Suppressor macrophage treated with lipopolysaccharide for 1 hour (primary cell): ENCODE data around the gene FXR1.
"Not testable (repeated sequence)": the region's sequence is repeated elsewhere in the genome, so short reads cannot be mapped to it uniquely, and the experiment has no call there.

Experiments used
- DNase-seq, 3 donors: peaks; one replicate each; pipeline ENCODE4 v3.0.0-alpha.2; 2020 to 2022

FXR1 gene

GRCh38 chr3:180940826-180941225 lies 28.4 kb downstream of the FXR1 start:
- DNase-seq = no peak

GRCh38 chr3:180947761-180948390 lies 35.4 kb downstream of the FXR1 start:
- DNase-seq = peak; percentile 10 to 40 (median 19)

- no peak for DNase-seq
Measured at GRCh38 chr3:180959691-180960090, 47.2 kb downstream of the FXR1 start.

- DNase-seq = no peak
Measured at GRCh38 chr3:180961087-180961486, 48.6 kb downstream of the FXR1 start.

- no peak for DNase-seq
Measured at GRCh38 chr3:180961552-180961951, 49.1 kb downstream of the FXR1 start.

GRCh38 chr3:180962530-180962929 lies 50.1 kb downstream of the FXR1 start:
- no peak for DNase-seq

GRCh38 chr3:180970931-180971330 lies 58.5 kb downstream of the FXR1 start:
- DNase-seq = no peak

GRCh38 chr3:180973543-180973942 lies 61.1 kb downstream of the FXR1 start:
- DNase-seq = no peak

- DNase-seq = no peak
Measured at GRCh38 chr3:180974286-180974685, 61.8 kb downstream of the FXR1 start.

GRCh38 chr3:180977498-180977897 lies 65.0 kb downstream of the FXR1 start:
- no peak for DNase-seq

- DNase-seq = no peak
Measured at GRCh38 chr3:180979961-180980360, 67.5 kb downstream of the FXR1 start.

- no peak for DNase-seq
Measured at GRCh38 chr3:180980611-180981010, 68.1 kb downstream of the FXR1 start.

GRCh38 chr3:180981912-180982311 lies 69.4 kb downstream of the FXR1 start:
- DNase-seq = no peak

GRCh38 chr3:180983136-180983535 lies 70.7 kb downstream of the FXR1 start:
- no peak for DNase-seq

- not testable (repeated sequence) for DNase-seq
Measured at GRCh38 chr3:180986366-180986765, 73.9 kb downstream of the FXR1 start.

- no peak for DNase-seq
Measured at GRCh38 chr3:180987344-180987743, 74.9 kb downstream of the FXR1 start.

GRCh38 chr3:180989291-180990163 lies 77.1 kb downstream of the FXR1 start, which contains the start of gene DNAJC19:
Gene DNAJC19 (minus strand): TSS chr3:180989736. CDS start chr3:180989602, 134 bp downstream.
- peak; percentile 95 to 97 (median 96) for DNase-seq

GRCh38 chr3:180990505-180990904 lies 78.0 kb downstream of the FXR1 start:
- no peak for DNase-seq

- no peak for DNase-seq
Measured at GRCh38 chr3:180996415-180996932, 84.0 kb downstream of the FXR1 start.

- DNase-seq = not testable (repeated sequence)
Measured at GRCh38 chr3:181002331-181002730, 89.9 kb downstream of the FXR1 start.

GRCh38 chr3:181003469-181003868 lies 91.0 kb downstream of the FXR1 start:
- DNase-seq = not testable (repeated sequence)

GRCh38 chr3:181006541-181006940 lies 94.1 kb downstream of the FXR1 start:
- no peak for DNase-seq

- no peak for DNase-seq
Measured at GRCh38 chr3:181007262-181007661, 94.8 kb downstream of the FXR1 start.

- DNase-seq = no peak
Measured at GRCh38 chr3:181008796-181009195, 96.3 kb downstream of the FXR1 start.
